GM23338 (cell line): ENCODE data around the gene ZAP70. TPM values are rescaled to one million over a fixed set of nuclear protein-coding genes. Genes with fewer than 3 reads are reported as not detected.

ENCODE experiments used
- ATAC-seq: fragments of 200-7000 bp; cut with Tn5 transposase; 3 replicates; pipeline ENCODE4 v1.9.1; 2020
- DNase-seq: peaks from one replicate; pipeline ENCODE4 v3.0.0-alpha.2; 2015; ENCODE audit warnings: low spot score
- H2AFZ ChIP-seq: fragments of 200-600 bp; sonication (generic); 2 replicates; pipeline ENCODE4 v1.8.0; 2016; ENCODE audit warnings: antibody characterized with exemption, mild to moderate bottlenecking, moderate library complexity
- H3F3A ChIP-seq: fragments of 200-600 bp; sonication (generic); replicated peaks from 2 replicates; pipeline ENCODE4 v1.8.0; 2017; ENCODE audit warnings: antibody characterized with exemption, mixed run types, low read depth
- H3K27ac ChIP-seq: fragments of 200-600 bp; sonication (generic); 2 replicates; pipeline ENCODE4 v1.6.1; 2016; ENCODE audit warnings: low read depth
- H3K27me3 ChIP-seq: fragments of 200-600 bp; sonication (generic); 2 replicates; pipeline ENCODE4 v1.8.0; 2016; ENCODE audit warnings: mild to moderate bottlenecking, mixed run types, moderate library complexity; ENCODE audit not compliant: insufficient read depth
- H3K36me3 ChIP-seq: fragments of 200-600 bp; sonication (generic); 2 replicates; pipeline ENCODE4 v1.8.0; 2016; ENCODE audit warnings: mild to moderate bottlenecking; ENCODE audit not compliant: insufficient read depth
- H3K4me1 ChIP-seq: fragments of 200-600 bp; sonication (generic); 2 replicates; pipeline ENCODE4 v1.8.0; 2016; ENCODE audit warnings: mild to moderate bottlenecking, moderate library complexity; ENCODE audit not compliant: insufficient read depth
- H3K4me2 ChIP-seq: fragments of 200-600 bp; sonication (generic); 2 replicates; pipeline ENCODE4 v1.7.1; 2017; ENCODE audit warnings: mixed run types
- H3K4me3 ChIP-seq: fragments of 200-600 bp; sonication (generic); 2 replicates; pipeline ENCODE4 v1.6.1; 2016; ENCODE audit warnings: mixed run types
- H3K79me2 ChIP-seq: fragments of 200-600 bp; sonication (generic); replicated peaks from 2 replicates; pipeline ENCODE4 v1.8.0; 2017; ENCODE audit warnings: mild to moderate bottlenecking; ENCODE audit not compliant: insufficient read depth
- H3K9me2 ChIP-seq: fragments of 200-600 bp; sonication (generic); 2 replicates; pipeline ENCODE4 v1.8.0; 2017; ENCODE audit not compliant: insufficient read depth
- H4K20me1 ChIP-seq: fragments of 200-600 bp; sonication (generic); replicated peaks from 2 replicates; pipeline ENCODE4 v1.8.0; 2017; ENCODE audit warnings: mild to moderate bottlenecking; ENCODE audit not compliant: insufficient read depth
- H3K27ac Mint-ChIP-seq: 2 replicates; pipeline ENCODE4 v1.8.0; 2020; ENCODE audit warnings: inconsistent platforms, mild to moderate bottlenecking, moderate library complexity, mixed read lengths
- H3K27me3 Mint-ChIP-seq: 3 replicates; pipeline ENCODE4 v1.8.0; 2022; ENCODE audit warnings: low read depth, mild to moderate bottlenecking, moderate library complexity, mixed read lengths, inconsistent platforms; ENCODE audit not compliant: insufficient read depth, poor library complexity
- H3K36me3 Mint-ChIP-seq: 3 replicates; pipeline ENCODE4 v1.8.0; 2021; ENCODE audit warnings: low read depth, mild to moderate bottlenecking, inconsistent platforms, moderate library complexity, mixed read lengths
- H3K4me1 Mint-ChIP-seq: 3 replicates; pipeline ENCODE4 v1.8.0; 2020; ENCODE audit warnings: mild to moderate bottlenecking, inconsistent platforms, mixed read lengths
- H3K4me3 Mint-ChIP-seq: 3 replicates; pipeline ENCODE4 v1.8.0; 2021; ENCODE audit warnings: moderate library complexity, mild to moderate bottlenecking, inconsistent platforms, mixed read lengths
- H3K9me3 Mint-ChIP-seq: 3 replicates; pipeline ENCODE4 v1.8.0; 2020; ENCODE audit warnings: moderate library complexity, mild to moderate bottlenecking, inconsistent platforms, mixed read lengths
- CREB1 ChIP-seq: fragments of 250-450 bp; sonication (Bioruptor Pico); IDR thresholded peaks from 2 replicates; pipeline ENCODE4 v1.5.0; 2020; ENCODE audit warnings: low read depth, mild to moderate bottlenecking, moderate library complexity
- EZH2 ChIP-seq: fragments of 200-600 bp; sonication (generic); IDR thresholded peaks from one replicate; pipeline ENCODE4 v1.8.0; 2017; ENCODE audit warnings: antibody characterized with exemption, mild to moderate bottlenecking, low read depth; ENCODE audit not compliant: unreplicated experiment
- EZH2phosphoT487 ChIP-seq: fragments of 200-600 bp; sonication (generic); IDR thresholded peaks from one replicate; pipeline ENCODE4 v1.8.1; 2018; ENCODE audit warnings: antibody characterized with exemption; ENCODE audit not compliant: unreplicated experiment
- JUNB ChIP-seq: IDR thresholded peaks from one replicate; pipeline ENCODE4 v1.6.1; 2016; ENCODE audit warnings: antibody characterized with exemption; ENCODE audit not compliant: unreplicated experiment
- NANOG ChIP-seq: IDR thresholded peaks from 2 replicates; pipeline ENCODE4 v1.6.1; 2016; ENCODE audit warnings: antibody characterized with exemption, borderline replicate concordance
- POLR2AphosphoS5 ChIP-seq: IDR thresholded peaks from 2 replicates; pipeline ENCODE4 v1.6.1; 2016; ENCODE audit warnings: antibody characterized with exemption, low read depth
- STAT1 ChIP-seq: IDR thresholded peaks from one replicate; pipeline ENCODE4 v1.6.1; 2016; ENCODE audit warnings: antibody characterized with exemption; ENCODE audit not compliant: unreplicated experiment
- ZNF114 ChIP-seq: fragments of 250-450 bp; sonication (Bioruptor Pico); IDR thresholded peaks from 2 replicates; pipeline ENCODE4 v1.5.0; 2020; ENCODE audit warnings: mild to moderate bottlenecking, moderate library complexity
- polyA plus RNA-seq: library from polyadenylated mRNA; unstranded; fragments of >200 nt; fragmentation: Nextera tagmentation; extraction: Ambion mirVana; gene quantifications from 2 replicates; pipeline ENCODE4 v1.2.1, GENCODE V29; 2016
- total RNA-seq: library from RNA; depleted of rRNA; stranded (reverse); fragments of >200 nt; shearing (Covaris generic); gene quantifications from 2 replicates; pipeline ENCODE4 v1.2.3, GENCODE V29; 2014
- TF ChIP-seq, protein P1 (sequence below), 2 experiments: fragments of 200-600 bp in 1 of 2; sonication (generic) in 1 of 2; conservative IDR thresholded peaks; 2 replicates each; pipeline versions ENCODE4 v1.5.1 to v1.6.1; 2016 to 2017; ENCODE audit warnings: antibody characterized with exemption in 2 of 2, low read depth in 2 of 2, mild to moderate bottlenecking in 2 of 2, moderate library complexity in 1 of 2
- TF ChIP-seq, protein P2 (sequence below): IDR thresholded peaks from 2 replicates; pipeline ENCODE4 v1.6.1; 2016; ENCODE audit warnings: antibody characterized with exemption
- TF ChIP-seq, protein P3 (sequence below): IDR thresholded peaks from one replicate; pipeline ENCODE4 v1.6.1; 2018; ENCODE audit warnings: antibody characterized with exemption; ENCODE audit not compliant: unreplicated experiment
- TF ChIP-seq, protein P4 (sequence below): fragments of 250-450 bp; sonication (Bioruptor Pico); IDR thresholded peaks from 2 replicates; pipeline ENCODE4 v1.5.0; 2020; ENCODE audit warnings: mild to moderate bottlenecking, moderate library complexity

ZAP70 gene
- total and polyA plus RNA-seq, 2 experiments from 2014 or later, result 0.42 TPM; not detected in 1

DNA sequence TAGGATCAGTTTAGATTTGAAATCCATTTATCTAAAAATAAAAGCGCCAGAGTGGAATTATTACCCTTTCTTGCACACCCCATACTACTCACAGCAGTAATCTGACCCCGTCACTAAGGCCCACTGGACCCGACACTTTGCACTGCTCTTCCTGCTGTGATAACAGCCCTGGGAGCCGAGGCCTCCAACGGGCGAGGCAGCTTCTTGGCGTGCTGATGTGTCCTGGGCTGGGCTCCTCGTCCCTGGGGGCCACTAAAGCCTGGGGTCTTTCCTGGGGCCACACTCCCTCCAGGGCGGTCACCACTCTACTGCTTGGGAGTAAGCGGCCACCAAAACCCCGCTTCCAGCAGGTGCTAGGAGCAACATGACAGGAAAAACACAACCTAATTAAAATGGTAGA lies 61.7 kb downstream of the ZAP70 start:
- DNase-seq, result no peak
- Histone ChIP-seq H3K79me2 (no peaks in the 10 kb centered on the region), H3K27me3 (no peaks in the 10 kb centered on the region), H2AFZ (no peak overlapping the region), H3K4me1 (peaks cover 6% of the 10 kb centered on the region), H3K4me2 (no peak overlapping the region), H3K9me2 (0 out of 2 replicates have a peak, but pooled peaks cover 3% of the 10 kb centered on the region), H3K4me3 (no peak overlapping the region), H3F3A (no peaks in the 10 kb centered on the region), H3K27ac (no peak overlapping the region), H4K20me1 (no peaks in the 10 kb centered on the region), H3K36me3 (no peaks in the 10 kb centered on the region)
- Mint-ChIP-seq H3K4me1 (peaks cover 21% of the 10 kb centered on the region), H3K27ac (no peak overlapping the region), H3K4me3 (no peak overlapping the region), H3K9me3 (no peaks in the 10 kb centered on the region), H3K36me3 (peaks cover 10% of the 10 kb centered on the region; the same call in 2 of the 3 replicates), H3K27me3 (no peaks in the 10 kb centered on the region)
- no peak for ATAC-seq
- TF ChIP-seq, protein P1, sequence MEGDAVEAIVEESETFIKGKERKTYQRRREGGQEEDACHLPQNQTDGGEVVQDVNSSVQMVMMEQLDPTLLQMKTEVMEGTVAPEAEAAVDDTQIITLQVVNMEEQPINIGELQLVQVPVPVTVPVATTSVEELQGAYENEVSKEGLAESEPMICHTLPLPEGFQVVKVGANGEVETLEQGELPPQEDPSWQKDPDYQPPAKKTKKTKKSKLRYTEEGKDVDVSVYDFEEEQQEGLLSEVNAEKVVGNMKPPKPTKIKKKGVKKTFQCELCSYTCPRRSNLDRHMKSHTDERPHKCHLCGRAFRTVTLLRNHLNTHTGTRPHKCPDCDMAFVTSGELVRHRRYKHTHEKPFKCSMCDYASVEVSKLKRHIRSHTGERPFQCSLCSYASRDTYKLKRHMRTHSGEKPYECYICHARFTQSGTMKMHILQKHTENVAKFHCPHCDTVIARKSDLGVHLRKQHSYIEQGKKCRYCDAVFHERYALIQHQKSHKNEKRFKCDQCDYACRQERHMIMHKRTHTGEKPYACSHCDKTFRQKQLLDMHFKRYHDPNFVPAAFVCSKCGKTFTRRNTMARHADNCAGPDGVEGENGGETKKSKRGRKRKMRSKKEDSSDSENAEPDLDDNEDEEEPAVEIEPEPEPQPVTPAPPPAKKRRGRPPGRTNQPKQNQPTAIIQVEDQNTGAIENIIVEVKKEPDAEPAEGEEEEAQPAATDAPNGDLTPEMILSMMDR (conservative IDR thresholded peaks at IDR 0.05; ENCODE audit: low read depth in 2 of 2), result no peak
- TF ChIP-seq STAT1 (no peak), ZNF114 (no peak), EZH2 (no peak), POLR2AphosphoS5 (no peak), NANOG (no peak), CREB1 (CRISPR knock-in tag) (no peak), JUNB (no peak), EZH2phosphoT487 (no peak)
- TF ChIP-seq, protein P2, sequence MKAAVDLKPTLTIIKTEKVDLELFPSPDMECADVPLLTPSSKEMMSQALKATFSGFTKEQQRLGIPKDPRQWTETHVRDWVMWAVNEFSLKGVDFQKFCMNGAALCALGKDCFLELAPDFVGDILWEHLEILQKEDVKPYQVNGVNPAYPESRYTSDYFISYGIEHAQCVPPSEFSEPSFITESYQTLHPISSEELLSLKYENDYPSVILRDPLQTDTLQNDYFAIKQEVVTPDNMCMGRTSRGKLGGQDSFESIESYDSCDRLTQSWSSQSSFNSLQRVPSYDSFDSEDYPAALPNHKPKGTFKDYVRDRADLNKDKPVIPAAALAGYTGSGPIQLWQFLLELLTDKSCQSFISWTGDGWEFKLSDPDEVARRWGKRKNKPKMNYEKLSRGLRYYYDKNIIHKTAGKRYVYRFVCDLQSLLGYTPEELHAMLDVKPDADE, result no peak
- TF ChIP-seq, protein P3, sequence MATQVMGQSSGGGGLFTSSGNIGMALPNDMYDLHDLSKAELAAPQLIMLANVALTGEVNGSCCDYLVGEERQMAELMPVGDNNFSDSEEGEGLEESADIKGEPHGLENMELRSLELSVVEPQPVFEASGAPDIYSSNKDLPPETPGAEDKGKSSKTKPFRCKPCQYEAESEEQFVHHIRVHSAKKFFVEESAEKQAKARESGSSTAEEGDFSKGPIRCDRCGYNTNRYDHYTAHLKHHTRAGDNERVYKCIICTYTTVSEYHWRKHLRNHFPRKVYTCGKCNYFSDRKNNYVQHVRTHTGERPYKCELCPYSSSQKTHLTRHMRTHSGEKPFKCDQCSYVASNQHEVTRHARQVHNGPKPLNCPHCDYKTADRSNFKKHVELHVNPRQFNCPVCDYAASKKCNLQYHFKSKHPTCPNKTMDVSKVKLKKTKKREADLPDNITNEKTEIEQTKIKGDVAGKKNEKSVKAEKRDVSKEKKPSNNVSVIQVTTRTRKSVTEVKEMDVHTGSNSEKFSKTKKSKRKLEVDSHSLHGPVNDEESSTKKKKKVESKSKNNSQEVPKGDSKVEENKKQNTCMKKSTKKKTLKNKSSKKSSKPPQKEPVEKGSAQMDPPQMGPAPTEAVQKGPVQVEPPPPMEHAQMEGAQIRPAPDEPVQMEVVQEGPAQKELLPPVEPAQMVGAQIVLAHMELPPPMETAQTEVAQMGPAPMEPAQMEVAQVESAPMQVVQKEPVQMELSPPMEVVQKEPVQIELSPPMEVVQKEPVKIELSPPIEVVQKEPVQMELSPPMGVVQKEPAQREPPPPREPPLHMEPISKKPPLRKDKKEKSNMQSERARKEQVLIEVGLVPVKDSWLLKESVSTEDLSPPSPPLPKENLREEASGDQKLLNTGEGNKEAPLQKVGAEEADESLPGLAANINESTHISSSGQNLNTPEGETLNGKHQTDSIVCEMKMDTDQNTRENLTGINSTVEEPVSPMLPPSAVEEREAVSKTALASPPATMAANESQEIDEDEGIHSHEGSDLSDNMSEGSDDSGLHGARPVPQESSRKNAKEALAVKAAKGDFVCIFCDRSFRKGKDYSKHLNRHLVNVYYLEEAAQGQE, result no peak
- TF ChIP-seq, protein P4, sequence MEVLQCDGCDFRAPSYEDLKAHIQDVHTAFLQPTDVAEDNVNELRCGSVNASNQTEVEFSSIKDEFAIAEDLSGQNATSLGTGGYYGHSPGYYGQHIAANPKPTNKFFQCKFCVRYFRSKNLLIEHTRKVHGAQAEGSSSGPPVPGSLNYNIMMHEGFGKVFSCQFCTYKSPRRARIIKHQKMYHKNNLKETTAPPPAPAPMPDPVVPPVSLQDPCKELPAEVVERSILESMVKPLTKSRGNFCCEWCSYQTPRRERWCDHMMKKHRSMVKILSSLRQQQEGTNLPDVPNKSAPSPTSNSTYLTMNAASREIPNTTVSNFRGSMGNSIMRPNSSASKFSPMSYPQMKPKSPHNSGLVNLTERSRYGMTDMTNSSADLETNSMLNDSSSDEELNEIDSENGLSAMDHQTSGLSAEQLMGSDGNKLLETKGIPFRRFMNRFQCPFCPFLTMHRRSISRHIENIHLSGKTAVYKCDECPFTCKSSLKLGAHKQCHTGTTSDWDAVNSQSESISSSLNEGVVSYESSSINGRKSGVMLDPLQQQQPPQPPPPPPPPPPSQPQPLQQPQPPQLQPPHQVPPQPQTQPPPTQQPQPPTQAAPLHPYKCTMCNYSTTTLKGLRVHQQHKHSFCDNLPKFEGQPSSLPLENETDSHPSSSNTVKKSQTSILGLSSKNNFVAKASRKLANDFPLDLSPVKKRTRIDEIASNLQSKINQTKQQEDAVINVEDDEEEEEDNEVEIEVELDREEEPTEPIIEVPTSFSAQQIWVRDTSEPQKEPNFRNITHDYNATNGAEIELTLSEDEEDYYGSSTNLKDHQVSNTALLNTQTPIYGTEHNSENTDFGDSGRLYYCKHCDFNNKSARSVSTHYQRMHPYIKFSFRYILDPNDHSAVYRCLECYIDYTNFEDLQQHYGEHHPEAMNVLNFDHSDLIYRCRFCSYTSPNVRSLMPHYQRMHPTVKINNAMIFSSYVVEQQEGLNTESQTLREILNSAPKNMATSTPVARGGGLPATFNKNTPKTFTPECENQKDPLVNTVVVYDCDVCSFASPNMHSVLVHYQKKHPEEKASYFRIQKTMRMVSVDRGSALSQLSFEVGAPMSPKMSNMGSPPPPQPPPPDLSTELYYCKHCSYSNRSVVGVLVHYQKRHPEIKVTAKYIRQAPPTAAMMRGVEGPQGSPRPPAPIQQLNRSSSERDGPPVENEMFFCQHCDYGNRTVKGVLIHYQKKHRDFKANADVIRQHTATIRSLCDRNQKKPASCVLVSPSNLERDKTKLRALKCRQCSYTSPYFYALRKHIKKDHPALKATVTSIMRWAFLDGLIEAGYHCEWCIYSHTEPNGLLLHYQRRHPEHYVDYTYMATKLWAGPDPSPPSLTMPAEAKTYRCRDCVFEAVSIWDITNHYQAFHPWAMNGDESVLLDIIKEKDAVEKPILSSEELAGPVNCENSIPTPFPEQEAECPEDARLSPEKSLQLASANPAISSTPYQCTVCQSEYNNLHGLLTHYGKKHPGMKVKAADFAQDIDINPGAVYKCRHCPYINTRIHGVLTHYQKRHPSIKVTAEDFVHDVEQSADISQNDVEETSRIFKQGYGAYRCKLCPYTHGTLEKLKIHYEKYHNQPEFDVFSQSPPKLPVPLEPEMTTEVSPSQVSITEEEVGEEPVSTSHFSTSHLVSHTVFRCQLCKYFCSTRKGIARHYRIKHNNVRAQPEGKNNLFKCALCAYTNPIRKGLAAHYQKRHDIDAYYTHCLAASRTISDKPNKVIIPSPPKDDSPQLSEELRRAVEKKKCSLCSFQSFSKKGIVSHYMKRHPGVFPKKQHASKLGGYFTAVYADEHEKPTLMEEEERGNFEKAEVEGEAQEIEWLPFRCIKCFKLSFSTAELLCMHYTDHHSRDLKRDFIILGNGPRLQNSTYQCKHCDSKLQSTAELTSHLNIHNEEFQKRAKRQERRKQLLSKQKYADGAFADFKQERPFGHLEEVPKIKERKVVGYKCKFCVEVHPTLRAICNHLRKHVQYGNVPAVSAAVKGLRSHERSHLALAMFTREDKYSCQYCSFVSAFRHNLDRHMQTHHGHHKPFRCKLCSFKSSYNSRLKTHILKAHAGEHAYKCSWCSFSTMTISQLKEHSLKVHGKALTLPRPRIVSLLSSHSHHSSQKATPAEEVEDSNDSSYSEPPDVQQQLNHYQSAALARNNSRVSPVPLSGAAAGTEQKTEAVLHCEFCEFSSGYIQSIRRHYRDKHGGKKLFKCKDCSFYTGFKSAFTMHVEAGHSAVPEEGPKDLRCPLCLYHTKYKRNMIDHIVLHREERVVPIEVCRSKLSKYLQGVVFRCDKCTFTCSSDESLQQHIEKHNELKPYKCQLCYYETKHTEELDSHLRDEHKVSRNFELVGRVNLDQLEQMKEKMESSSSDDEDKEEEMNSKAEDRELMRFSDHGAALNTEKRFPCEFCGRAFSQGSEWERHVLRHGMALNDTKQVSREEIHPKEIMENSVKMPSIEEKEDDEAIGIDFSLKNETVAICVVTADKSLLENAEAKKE, result no peak
